Body of pancreas (tissue), 4 donors: ENCODE measurements around the gene CHST8. TPM values are rescaled to one million over a fixed set of nuclear protein-coding genes. Genes with fewer than 3 reads are reported as not detected.

Experiments
- ATAC-seq: fragments of 150-250 bp; one replicate; pipeline ENCODE4 v1.9.1; 2016
- DNase-seq, 4 donors: peaks; one replicate each; pipeline ENCODE4 v3.0.0-alpha.2; 2019
- H3K27ac ChIP-seq, 4 donors: fragments of 200-600 bp; sonication (generic); 1 replicate in 3 of 4; 2 replicates in 1 of 4; pipeline versions ENCODE4 v1.5.1 to v1.6.1; 2016 to 2019; ENCODE audit warnings: mild to moderate bottlenecking in 1 of 4, mixed read lengths in 1 of 4, moderate library complexity in 1 of 4
- H3K27me3 ChIP-seq, 2 donors: fragments of 200-600 bp; sonication (generic); one replicate each; pipeline ENCODE4 v1.6.0; 2016; ENCODE audit warnings: mild to moderate bottlenecking in 1 of 2
- H3K36me3 ChIP-seq, 2 donors: fragments of 200-600 bp; sonication (generic); replicated peaks in 1 of 2; 2 replicates each; pipeline ENCODE4 v1.5.1; 2016; ENCODE audit warnings: low read depth in 2 of 2; ENCODE audit not compliant: insufficient read depth in 1 of 2
- H3K4me1 ChIP-seq: fragments of 200-600 bp; sonication (generic); one replicate; pipeline ENCODE4 v1.6.0; 2016
- H3K4me3 ChIP-seq, 2 donors: fragments of 200-600 bp; sonication (generic); 1 replicate in 1 of 2; 2 replicates in 1 of 2; pipeline ENCODE4 v1.5.1; 2016 to 2019
- H3K9me3 ChIP-seq, 3 donors: fragments of 200-600 bp; sonication (generic); 1 replicate in 2 of 3; 2 replicates in 1 of 3; pipeline ENCODE4 v1.5.1; 2016
- POLR2A ChIP-seq, 3 donors: fragments of 450-650 bp; IDR thresholded peaks; one replicate each; pipeline ENCODE4 v1.6.1; 2016; ENCODE audit warnings: antibody characterized with exemption in 3 of 3, mild to moderate bottlenecking in 2 of 3
- WGBS, 2 donors: methylation state at CpG; one replicate each; pipeline ENCODE4 v1.1.5; 2017; 5-methylcytosine and 5-hydroxymethylcytosine counted together
- intact Hi-C: fragments of 100-400 bp; cut with DNase I; formaldehyde crosslinking; loops from one replicate; pipeline ENCODE4 v1.15.1; 2023
- total RNA-seq, 2 donors: library from RNA; depleted of rRNA; stranded (reverse); fragments of >200 nt; gene quantifications; one replicate each; pipeline ENCODE4 v1.1.0, GENCODE V29; 2016
- TF ChIP-seq, protein P1 (sequence below), 7 experiments: fragments of 450-650 bp in 4 of 7; fragments of 200-600 bp in 3 of 7; sonication (generic) in 3 of 7; IDR thresholded peaks; one replicate each; pipeline ENCODE4 v1.5.1; 2016 to 2019; ENCODE audit warnings: antibody characterized with exemption in 7 of 7

CHST8 gene
- total RNA-seq, 2 donors from 2014 or later, result 0.26 TPM; not detected in 1

DNA sequence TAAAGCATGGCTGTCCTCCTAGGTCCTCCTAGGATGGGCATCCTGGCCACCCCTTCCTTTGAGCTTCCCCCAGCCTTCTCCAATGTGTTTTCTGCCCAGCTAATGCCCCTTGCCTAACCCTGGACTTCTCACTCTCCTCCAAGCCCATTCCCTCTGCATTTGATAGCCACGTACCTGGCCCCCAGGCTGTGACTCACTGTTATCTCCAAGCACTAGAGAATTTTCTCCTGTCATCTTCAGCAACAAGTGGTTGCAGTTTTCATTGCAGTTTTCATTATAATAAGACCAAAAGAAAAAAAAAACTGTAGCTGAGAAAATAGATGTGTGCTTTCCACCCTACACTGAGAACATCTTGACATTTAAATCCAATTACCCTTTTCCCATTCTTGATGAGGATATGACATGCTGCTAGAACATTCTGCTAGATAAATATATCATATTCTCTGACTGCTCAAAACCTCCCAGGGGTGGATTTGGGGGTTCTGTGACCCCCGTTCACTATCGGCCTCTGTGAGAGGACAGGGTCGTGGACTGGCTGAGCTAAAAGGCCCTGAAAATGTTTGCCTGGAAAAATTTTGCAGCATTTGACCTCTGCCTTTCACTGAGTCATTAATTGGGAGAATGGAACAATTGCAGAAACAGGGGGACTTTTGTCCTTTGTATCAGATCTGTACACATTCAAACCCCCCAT is 116.1 kb downstream of the CHST8 start:
- Histone ChIP-seq H3K9me3 (no peaks in the 10 kb centered on the region), H3K36me3 (no peaks in the 10 kb centered on the region), H3K4me1 (no peaks in the 10 kb centered on the region), H3K27ac (no peak overlapping the region), H3K27me3 (no peaks in the 10 kb centered on the region), H3K4me3 (no peak overlapping the region)
- intact Hi-C loops, result no loop called here
- TF ChIP-seq, protein P1, sequence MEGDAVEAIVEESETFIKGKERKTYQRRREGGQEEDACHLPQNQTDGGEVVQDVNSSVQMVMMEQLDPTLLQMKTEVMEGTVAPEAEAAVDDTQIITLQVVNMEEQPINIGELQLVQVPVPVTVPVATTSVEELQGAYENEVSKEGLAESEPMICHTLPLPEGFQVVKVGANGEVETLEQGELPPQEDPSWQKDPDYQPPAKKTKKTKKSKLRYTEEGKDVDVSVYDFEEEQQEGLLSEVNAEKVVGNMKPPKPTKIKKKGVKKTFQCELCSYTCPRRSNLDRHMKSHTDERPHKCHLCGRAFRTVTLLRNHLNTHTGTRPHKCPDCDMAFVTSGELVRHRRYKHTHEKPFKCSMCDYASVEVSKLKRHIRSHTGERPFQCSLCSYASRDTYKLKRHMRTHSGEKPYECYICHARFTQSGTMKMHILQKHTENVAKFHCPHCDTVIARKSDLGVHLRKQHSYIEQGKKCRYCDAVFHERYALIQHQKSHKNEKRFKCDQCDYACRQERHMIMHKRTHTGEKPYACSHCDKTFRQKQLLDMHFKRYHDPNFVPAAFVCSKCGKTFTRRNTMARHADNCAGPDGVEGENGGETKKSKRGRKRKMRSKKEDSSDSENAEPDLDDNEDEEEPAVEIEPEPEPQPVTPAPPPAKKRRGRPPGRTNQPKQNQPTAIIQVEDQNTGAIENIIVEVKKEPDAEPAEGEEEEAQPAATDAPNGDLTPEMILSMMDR (IDR thresholded peaks at IDR 0.05), result no peak
- no peak for TF ChIP-seq POLR2A (IDR thresholded peaks at IDR 0.05)
- WGBS, 2 donors, result 44 to 58% methylated on average over 4 of the region's 4 CpGs
- DNase-seq (no peak), ATAC-seq (no peak)

- TF ChIP-seq, protein P1 (IDR thresholded peaks at IDR 0.05), result no peak
- no peak for TF ChIP-seq POLR2A (IDR thresholded peaks at IDR 0.05)
- H3K27me3 ChIP-seq, result no peaks in the 10 kb centered on the region
- no peak overlapping the region for H3K4me3 ChIP-seq
- DNase-seq (peak; percentile 23 to 45 (median 28)), ATAC-seq (no peak)
- intact Hi-C loops, result no loop called here
- H3K4me1 ChIP-seq, result no peaks in the 10 kb centered on the region
- no peak overlapping the region for H3K27ac ChIP-seq
- 9 to 14% methylated on average over 8 to 9 of the region's 9 CpGs for WGBS, 2 donors
- H3K36me3 ChIP-seq, result no peaks in the 10 kb centered on the region
- H3K9me3 ChIP-seq, result no peaks in the 10 kb centered on the region
Measured at GRCh38 chr19:33740811-33741396, 119.2 kb downstream of the CHST8 start.

GRCh38 chr19:33745297-33745696 is 123.5 kb downstream of the CHST8 start:
- H3K27ac ChIP-seq, result no peak overlapping the region

DNA sequence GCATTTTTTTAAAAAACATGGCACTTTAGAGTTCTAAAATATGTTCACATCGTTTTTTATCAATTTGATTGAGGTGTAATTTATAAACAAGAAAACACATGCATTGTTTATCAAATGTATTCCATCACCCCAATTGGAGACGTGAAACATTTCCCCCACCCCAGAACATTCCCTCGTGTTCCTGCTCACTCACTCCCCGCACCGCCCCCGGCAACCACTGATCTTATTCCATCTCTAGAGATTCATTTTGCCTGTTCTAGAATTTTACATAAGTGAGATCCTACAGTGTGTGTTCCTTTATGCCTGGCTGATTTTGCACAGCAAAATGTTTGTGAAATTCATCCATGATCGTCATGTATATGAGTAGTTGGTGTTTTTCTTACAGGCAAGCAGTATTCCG is 124.4 kb downstream of the CHST8 start:
- 61 to 67% methylated on average over 8 of the region's 8 CpGs for WGBS, 2 donors
- TF ChIP-seq, protein P1 (IDR thresholded peaks at IDR 0.05), result no peak
- no peak for TF ChIP-seq POLR2A (IDR thresholded peaks at IDR 0.05)
- no peak for DNase-seq
- intact Hi-C loops, result no loop called here
- no peaks in the 10 kb centered on the region for H3K36me3 ChIP-seq
- H3K9me3 ChIP-seq, result no peaks in the 10 kb centered on the region
- ATAC-seq, result no peak
- H3K27me3 ChIP-seq, result no peaks in the 10 kb centered on the region
- H3K4me1 ChIP-seq, result no peaks in the 10 kb centered on the region
- H3K4me3 ChIP-seq, result no peak overlapping the region
- H3K27ac ChIP-seq, result no peak overlapping the region

More at GRCh38 chr19:33745297-33745696, 123.5 kb downstream of the CHST8 start:
- WGBS, 2 donors, result 18 to 32% methylated on average over 3 to 6 of the region's 6 CpGs
- TF ChIP-seq POLR2A (IDR thresholded peaks at IDR 0.05), result no peak
- TF ChIP-seq, protein P1 (IDR thresholded peaks at IDR 0.05), result no peak
- DNase-seq (no peak), ATAC-seq (no peak)
- H3K9me3 ChIP-seq, result no peaks in the 10 kb centered on the region
- intact Hi-C loops, result no loop called here
- H3K27me3 ChIP-seq, result no peaks in the 10 kb centered on the region
- H3K36me3 ChIP-seq, result no peaks in the 10 kb centered on the region
- no peak overlapping the region for H3K4me3 ChIP-seq
- H3K4me1 ChIP-seq, result no peaks in the 10 kb centered on the region

GRCh38 chr19:33747273-33747672 is 125.5 kb downstream of the CHST8 start:
- TF ChIP-seq POLR2A (IDR thresholded peaks at IDR 0.05), result no peak
- TF ChIP-seq, protein P1 (IDR thresholded peaks at IDR 0.05), result no peak
- no peaks in the 10 kb centered on the region for H3K36me3 ChIP-seq
- H3K27ac ChIP-seq, result no peak overlapping the region
- intact Hi-C loops, result no loop called here
- ATAC-seq (no peak), DNase-seq (no peak)
- H3K9me3 ChIP-seq, result no peaks in the 10 kb centered on the region
- no peak overlapping the region for H3K4me3 ChIP-seq
- H3K4me1 ChIP-seq, result no peaks in the 10 kb centered on the region
- 28 to 35% methylated on average over 3 to 4 of the region's 4 CpGs for WGBS, 2 donors
- H3K27me3 ChIP-seq, result no peaks in the 10 kb centered on the region
